ENCODE results near the gene PBOV1. TPM values are rescaled to one million over a fixed set of nuclear protein-coding genes. Genes with fewer than 3 reads are reported as not detected.

Gene PBOV1
- total RNA-seq, 1 experiment from 2014 or later = not detected

DNA sequence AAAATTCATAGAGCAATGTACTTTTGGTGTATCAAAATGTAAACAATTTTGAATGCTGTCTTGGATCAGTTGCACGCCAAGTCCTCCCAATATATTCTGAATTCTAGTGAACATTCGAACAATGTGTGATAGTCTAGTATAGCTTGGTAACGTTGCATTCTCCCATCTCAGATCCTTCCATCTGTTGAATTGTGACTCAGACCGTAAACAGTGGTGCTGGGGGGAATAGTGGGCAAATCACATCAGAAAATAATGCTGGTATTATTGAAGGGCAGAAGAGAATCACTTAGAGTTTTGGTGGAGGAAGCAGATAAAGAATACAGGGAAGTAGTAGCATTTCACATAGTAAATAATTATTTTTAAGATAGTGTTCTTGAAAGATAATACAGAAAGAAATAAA is 45.7 kb upstream of the PBOV1 start:
- no peak overlapping the region for H3K27ac ChIP-seq
- H3K4me2 ChIP-seq = no peak overlapping the region
- no TSS peak for BruUV-seq (replicated peaks)
- CTCF ChIA-PET = no interaction called here
- no peak for TF ChIP-seq EZH2 (IDR thresholded peaks at IDR 0.05; ENCODE audit: low read depth)
- TF ChIP-seq, protein P1, sequence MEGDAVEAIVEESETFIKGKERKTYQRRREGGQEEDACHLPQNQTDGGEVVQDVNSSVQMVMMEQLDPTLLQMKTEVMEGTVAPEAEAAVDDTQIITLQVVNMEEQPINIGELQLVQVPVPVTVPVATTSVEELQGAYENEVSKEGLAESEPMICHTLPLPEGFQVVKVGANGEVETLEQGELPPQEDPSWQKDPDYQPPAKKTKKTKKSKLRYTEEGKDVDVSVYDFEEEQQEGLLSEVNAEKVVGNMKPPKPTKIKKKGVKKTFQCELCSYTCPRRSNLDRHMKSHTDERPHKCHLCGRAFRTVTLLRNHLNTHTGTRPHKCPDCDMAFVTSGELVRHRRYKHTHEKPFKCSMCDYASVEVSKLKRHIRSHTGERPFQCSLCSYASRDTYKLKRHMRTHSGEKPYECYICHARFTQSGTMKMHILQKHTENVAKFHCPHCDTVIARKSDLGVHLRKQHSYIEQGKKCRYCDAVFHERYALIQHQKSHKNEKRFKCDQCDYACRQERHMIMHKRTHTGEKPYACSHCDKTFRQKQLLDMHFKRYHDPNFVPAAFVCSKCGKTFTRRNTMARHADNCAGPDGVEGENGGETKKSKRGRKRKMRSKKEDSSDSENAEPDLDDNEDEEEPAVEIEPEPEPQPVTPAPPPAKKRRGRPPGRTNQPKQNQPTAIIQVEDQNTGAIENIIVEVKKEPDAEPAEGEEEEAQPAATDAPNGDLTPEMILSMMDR (conservative IDR thresholded peaks at IDR 0.05) = no peak
- no peaks in the 10 kb centered on the region for H3K79me2 ChIP-seq (ENCODE audit: low read depth)
- POLR2A ChIA-PET (ENCODE audit: unreplicated experiment) = no interaction called here
- DNase-seq = no peak
- H3K36me3 ChIP-seq (ENCODE audit: low read depth) = peaks cover 25% of the 10 kb centered on the region; the same call in 1 of the 2 replicates
- H4K20me1 ChIP-seq (ENCODE audit: insufficient read depth) = no peaks in the 10 kb centered on the region; the same call in 1 of the 2 replicates
- H3K27me3 ChIP-seq (ENCODE audit: insufficient read depth, low read depth) = no peaks in the 10 kb centered on the region
- no peaks in the 10 kb centered on the region for H3K9me3 ChIP-seq (ENCODE audit: insufficient read depth, low read depth)
- no peak overlapping the region for H2AFZ ChIP-seq
- no peaks in the 10 kb centered on the region for H3F3A ChIP-seq (ENCODE audit: insufficient read depth, low read depth)
- H3K9me2 ChIP-seq (ENCODE audit: insufficient read depth) = no peaks in the 10 kb centered on the region
- no peaks in the 10 kb centered on the region for H3K4me1 ChIP-seq (replicated peaks; ENCODE audit: insufficient read depth)
- H3K4me3 ChIP-seq = no peak overlapping the region
- intact Hi-C loops (cut with micrococcal nuclease; ENCODE audit: unreplicated experiment) = no loop called here

DNA sequence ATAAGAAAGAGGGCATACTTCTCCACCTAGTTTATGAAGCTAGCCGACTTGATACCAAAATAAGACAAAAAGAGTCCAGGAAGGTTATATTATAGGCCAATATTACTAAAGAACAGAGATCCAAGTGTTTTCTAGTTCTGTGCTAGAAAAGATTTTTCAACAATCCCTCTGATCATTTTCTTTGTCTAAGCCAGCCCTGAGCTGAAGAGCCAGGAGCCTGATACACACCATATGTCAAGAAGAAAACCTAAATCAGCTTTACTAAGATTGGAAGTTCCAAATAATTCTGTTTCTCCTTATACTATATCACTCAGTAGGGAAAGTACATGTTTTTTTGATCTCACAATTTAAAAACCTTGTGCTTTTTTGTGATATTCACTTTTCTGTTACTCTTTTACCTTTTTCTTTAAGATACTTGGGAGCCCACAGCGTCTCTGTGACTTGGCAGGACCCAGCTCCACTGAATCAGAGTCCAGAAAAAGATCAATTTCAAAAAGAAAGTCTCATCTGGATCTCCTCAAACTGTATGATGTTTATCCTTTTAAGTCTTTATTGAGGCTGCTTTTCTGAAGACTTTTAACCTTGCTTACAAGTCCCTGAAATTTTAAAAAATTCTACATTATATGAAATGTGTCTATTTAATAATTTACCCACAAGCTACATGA is 43.0 kb upstream of the PBOV1 start:
- Histone ChIP-seq H3K9me2 (ENCODE audit: insufficient read depth) (no peaks in the 10 kb centered on the region), H3K27ac (no peak overlapping the region), H3K27me3 (ENCODE audit: insufficient read depth, low read depth) (no peaks in the 10 kb centered on the region), H3K4me1 (replicated peaks; ENCODE audit: insufficient read depth) (no peaks in the 10 kb centered on the region), H3K4me3 (no peak overlapping the region), H3K9me3 (ENCODE audit: insufficient read depth, low read depth) (no peaks in the 10 kb centered on the region), H3K36me3 (ENCODE audit: low read depth) (peaks cover 34% of the 10 kb centered on the region; the same call in 1 of the 2 replicates), H3F3A (ENCODE audit: insufficient read depth, low read depth) (no peaks in the 10 kb centered on the region), H2AFZ (no peak overlapping the region), H3K79me2 (ENCODE audit: low read depth) (no peaks in the 10 kb centered on the region), H4K20me1 (ENCODE audit: insufficient read depth) (no peaks in the 10 kb centered on the region; the same call in 1 of the 2 replicates), H3K4me2 (no peak overlapping the region)
- intact Hi-C loops (cut with micrococcal nuclease; ENCODE audit: unreplicated experiment) = no loop called here
- CTCF ChIA-PET = interaction anchor here (0.6 kb wide), 1 partner anchor 29 kb away, joined by 3 read pairs; no protein-coding TSS in a partner anchor
- no peak for TF ChIP-seq EZH2 (IDR thresholded peaks at IDR 0.05; ENCODE audit: low read depth)
- TF ChIP-seq, protein P1 (conservative IDR thresholded peaks at IDR 0.05) = no peak
- POLR2A ChIA-PET (ENCODE audit: unreplicated experiment) = interaction anchor here (0.6 kb wide), 1 partner anchor 748 kb away, joined by 4 read pairs; no protein-coding TSS in a partner anchor
- no TSS peak for BruUV-seq (replicated peaks)
- DNase-seq = no peak

DNA sequence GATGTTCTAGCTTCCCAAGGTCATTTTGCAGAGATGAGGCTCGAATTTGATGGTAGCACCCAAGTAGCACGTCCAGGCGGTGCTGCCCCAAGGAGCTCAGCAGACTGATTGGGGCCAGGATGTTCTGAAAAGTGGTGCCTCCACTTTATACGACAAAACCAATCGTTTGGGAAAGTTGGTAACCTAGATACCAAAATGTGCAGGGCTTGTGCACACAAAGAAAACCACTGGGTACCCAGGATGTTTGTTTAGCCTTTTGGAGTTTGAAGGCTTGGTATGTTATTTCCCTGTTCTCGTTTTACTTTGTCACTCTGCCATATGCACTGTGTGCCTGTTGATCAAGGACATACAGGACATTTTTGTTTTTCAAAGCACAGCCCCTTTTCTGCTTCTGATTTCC is 40.7 kb upstream of the PBOV1 start:
- DNase-seq = no peak
- BruUV-seq (replicated peaks) = no TSS peak
- no peaks in the 10 kb centered on the region for H3K4me1 ChIP-seq (replicated peaks; ENCODE audit: insufficient read depth)

More for the DNA sequence above, 40.7 kb upstream of the PBOV1 start:
- TF ChIP-seq, protein P1 (conservative IDR thresholded peaks at IDR 0.05) = no peak
- TF ChIP-seq EZH2 (IDR thresholded peaks at IDR 0.05; ENCODE audit: low read depth) = no peak
- no peak overlapping the region for H3K27ac ChIP-seq
- H2AFZ ChIP-seq = no peak overlapping the region
- no peak overlapping the region for H3K4me3 ChIP-seq
- ChIA-PET POLR2A (ENCODE audit: unreplicated experiment) (no interaction called here), CTCF (no interaction called here)
- intact Hi-C loops (cut with micrococcal nuclease; ENCODE audit: unreplicated experiment) = no loop called here
- H3K27me3 ChIP-seq (ENCODE audit: insufficient read depth, low read depth) = no peaks in the 10 kb centered on the region
- H3F3A ChIP-seq (ENCODE audit: insufficient read depth, low read depth) = no peaks in the 10 kb centered on the region
- no peaks in the 10 kb centered on the region for H3K9me2 ChIP-seq (ENCODE audit: insufficient read depth)
- no peaks in the 10 kb centered on the region for H3K79me2 ChIP-seq (ENCODE audit: low read depth)
- peaks cover 37% of the 10 kb centered on the region; the same call in 1 of the 2 replicates for H3K36me3 ChIP-seq (ENCODE audit: low read depth)
- no peak overlapping the region for H3K4me2 ChIP-seq
- H4K20me1 ChIP-seq (ENCODE audit: insufficient read depth) = no peaks in the 10 kb centered on the region
- no peaks in the 10 kb centered on the region for H3K9me3 ChIP-seq (ENCODE audit: insufficient read depth, low read depth)
